Upper lobe of right lung (tissue), 1 donor: ENCODE measurements around the gene TSSK2. TPM values are rescaled to one million over a fixed set of nuclear protein-coding genes. Genes with fewer than 3 reads are reported as not detected.
A peak's percentile ranks its signal among the peaks of the same experiment; 100 is the strongest.

Experiments used
- ATAC-seq: fragments of 200-7000 bp; cut with Tn5 transposase; one replicate; pipeline ENCODE4 v1.9.1; 2020; ENCODE audit warnings: mild to moderate bottlenecking, moderate library complexity
- DNase-seq: peaks from one replicate; pipeline ENCODE4 v3.0.0-alpha.2; 2020
- H3K27ac ChIP-seq: fragments of 200-600 bp; one replicate; pipeline ENCODE4 v1.8.0; 2022
- H3K27me3 ChIP-seq: fragments of 200-600 bp; one replicate; pipeline ENCODE4 v1.8.0; 2022; ENCODE audit warnings: mild to moderate bottlenecking
- H3K36me3 ChIP-seq: fragments of 200-600 bp; one replicate; pipeline ENCODE4 v1.8.0; 2022
- H3K4me1 ChIP-seq: fragments of 200-600 bp; one replicate; pipeline ENCODE4 v1.8.0; 2022
- H3K4me3 ChIP-seq: fragments of 200-600 bp; one replicate; pipeline ENCODE4 v1.8.0; 2022; ENCODE audit warnings: mild to moderate bottlenecking
- H3K9me3 ChIP-seq: fragments of 200-600 bp; one replicate; pipeline ENCODE4 v1.8.0; 2022
- CTCF ChIP-seq: fragments of 200-600 bp; IDR thresholded peaks from one replicate; pipeline ENCODE4 v1.8.0; 2022; ENCODE audit warnings: antibody characterized with exemption
- intact Hi-C: fragments of 100-400 bp; cut with DNase I; formaldehyde crosslinking; loops from one replicate; pipeline ENCODE4 v1.11.0; 2022
- total RNA-seq: library from RNA; stranded (reverse); fragmentation: NEBNext Ultra II Directional; extraction: Animal tissue kit (Norgen Biotek cat#: 25700); gene quantifications from one replicate; pipeline ENCODE4 v1.2.1, GENCODE V29; 2021
- donor health status: DM: no; HTN: yes; CAD: no; lungs with severe emphysema.

TSSK2 gene
- total RNA-seq, 1 donor from 2014 or later = not detected

DNA sequence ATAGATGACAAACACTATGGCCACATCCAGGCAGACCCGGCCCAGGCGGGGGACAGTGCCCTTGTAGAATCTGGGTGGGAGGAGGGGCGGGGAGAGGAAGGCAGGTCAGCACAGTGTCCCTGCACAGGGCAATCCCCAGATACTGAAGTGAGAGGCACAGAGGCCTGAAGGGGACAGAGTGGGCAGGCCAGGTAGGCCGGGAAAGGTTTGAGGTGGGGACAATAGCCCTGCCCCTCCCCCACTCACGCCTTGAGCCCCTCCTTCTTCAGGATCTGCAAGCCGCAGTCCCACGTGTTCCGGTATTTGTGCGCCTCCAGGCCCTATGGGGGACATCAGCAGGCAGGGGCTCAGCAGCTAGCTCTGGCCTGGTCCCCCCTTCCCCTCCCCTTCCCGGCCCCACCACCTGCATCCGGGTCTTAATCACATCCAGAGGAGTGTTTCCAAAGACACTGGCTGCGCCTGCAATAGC, 45.1 kb downstream of the TSSK2 start:
- peaks cover 38% of the 10 kb centered on the region for H3K4me1 ChIP-seq
- no peak for TF ChIP-seq CTCF
- no peaks in the 10 kb centered on the region for H3K9me3 ChIP-seq
- no peak for DNase-seq
- no peak overlapping the region for H3K4me3 ChIP-seq
- ATAC-seq = no peak
- H3K36me3 ChIP-seq = peaks cover 4% of the 10 kb centered on the region
- no peak overlapping the region for H3K27ac ChIP-seq
- intact Hi-C loops = no loop called here
- no peaks in the 10 kb centered on the region for H3K27me3 ChIP-seq

GRCh38 chr22:19176732-19177131, 45.6 kb downstream of the TSSK2 start:
- peaks cover 38% of the 10 kb centered on the region for H3K4me1 ChIP-seq
- no peak overlapping the region for H3K27ac ChIP-seq
- DNase-seq (no peak), ATAC-seq (no peak)
- no peak for TF ChIP-seq CTCF
- H3K4me3 ChIP-seq = no peak overlapping the region
- peaks cover 4% of the 10 kb centered on the region for H3K36me3 ChIP-seq
- intact Hi-C loops = no loop called here
- no peaks in the 10 kb centered on the region for H3K27me3 ChIP-seq
- no peaks in the 10 kb centered on the region for H3K9me3 ChIP-seq

GRCh38 chr22:19177164-19178064, 46.3 kb downstream of the TSSK2 start:
- no peak for DNase-seq
- Histone ChIP-seq H3K9me3 (no peaks in the 10 kb centered on the region), H3K27ac (peak overlapping the region; percentile 79), H3K27me3 (no peaks in the 10 kb centered on the region), H3K4me1 (peaks cover 34% of the 10 kb centered on the region), H3K36me3 (peaks cover 4% of the 10 kb centered on the region), H3K4me3 (peak overlapping the region; percentile 73)
- no peak for TF ChIP-seq CTCF
- intact Hi-C loops = no loop called here
- no peak for ATAC-seq

DNA sequence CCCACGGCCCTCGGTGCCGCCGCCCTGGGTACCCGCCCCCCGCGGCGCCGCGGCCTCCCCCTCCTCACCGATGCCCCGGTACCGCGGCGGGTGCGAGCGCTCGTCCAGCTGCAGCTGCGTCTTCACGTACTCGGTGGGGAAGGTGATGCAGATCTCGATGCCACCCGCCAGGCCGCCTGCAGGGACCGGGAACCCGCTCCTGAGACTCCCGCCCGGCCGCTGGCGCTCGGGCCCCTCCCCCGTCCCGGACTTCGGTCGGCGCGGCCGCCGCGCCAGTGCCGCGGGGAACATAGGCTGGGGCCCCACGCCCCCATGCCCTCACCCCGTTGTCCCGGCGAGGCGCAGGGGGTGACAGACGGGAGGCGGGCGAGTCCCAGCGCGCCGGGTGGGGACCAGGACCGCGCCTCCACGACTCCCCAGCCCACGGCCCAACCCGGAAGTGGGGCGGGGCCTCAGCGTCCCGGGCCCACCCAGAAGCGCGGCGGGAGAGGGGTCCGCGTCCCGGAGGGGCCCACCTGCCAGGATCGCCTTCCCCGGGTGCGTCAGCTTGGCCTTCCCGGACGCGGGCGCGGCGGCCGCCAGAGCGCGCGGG, 47.1 kb downstream of the TSSK2 start:
- H3K27ac ChIP-seq = peak overlapping the region; percentile 79
- intact Hi-C loops = no loop called here
- ATAC-seq = peak; percentile 14

More for the DNA sequence above, 47.1 kb downstream of the TSSK2 start:
- H3K4me3 ChIP-seq = peak overlapping the region; percentile 73
- peaks cover 4% of the 10 kb centered on the region for H3K36me3 ChIP-seq
- no peak for TF ChIP-seq CTCF
- H3K9me3 ChIP-seq = no peaks in the 10 kb centered on the region
- no peaks in the 10 kb centered on the region for H3K27me3 ChIP-seq
- DNase-seq = peak; percentile 83
- peaks cover 26% of the 10 kb centered on the region for H3K4me1 ChIP-seq
